HEK293 (cell line): ENCODE data around the gene NIT1.

Source experiments
- CTCF ChIA-PET: fragments of 350-600 bp; formaldehyde crosslinking; extraction: SDS; loops from one replicate; lab custom pipeline; 2021; ENCODE audit warnings: antibody characterized with exemption; lab: Yijun Ruan, JAX
- POLR2A ChIA-PET: fragments of 300-600 bp; formaldehyde crosslinking; extraction: SDS; loops from one replicate; lab custom pipeline; 2020; ENCODE audit warnings: antibody characterized with exemption, inconsistent platforms; lab: Yijun Ruan, JAX
- H3K27ac ChIP-seq: fragments of 200-500 bp; sonication (Bioruptor generic); 2 replicates; pipeline ENCODE4 v1.5.1; 2014; ENCODE audit warnings: low read depth, low read length, control low read depth, inconsistent platforms; ENCODE audit errors: extremely low read depth
- H3K36me3 ChIP-seq, 2 experiments: fragments of 200-500 bp in 1 of 2; sonication (Bioruptor generic) in 1 of 2; 1 replicate in 1 of 2; 2 replicates in 1 of 2; pipeline ENCODE4 v1.5.1; 2014 to 2017; ENCODE audit warnings: inconsistent platforms in 2 of 2, low read length in 2 of 2; ENCODE audit not compliant: control insufficient read depth in 2 of 2, insufficient read depth in 1 of 2
- H3K4me1 ChIP-seq: fragments of 200-500 bp; sonication (Bioruptor generic); 2 replicates; pipeline ENCODE4 v1.5.1; 2014; ENCODE audit warnings: mild to moderate bottlenecking, low read length, inconsistent platforms; ENCODE audit not compliant: control insufficient read depth, insufficient read depth
- H3K4me3 ChIP-seq: 2 replicates; pipeline ENCODE4 v1.5.1; 2011; ENCODE audit warnings: low read depth, mild to moderate bottlenecking, control low read depth, low read length, moderate library complexity
- H3K9me3 ChIP-seq: fragments of 200-500 bp; sonication (Bioruptor generic); 2 replicates; pipeline ENCODE4 v1.5.1; 2014; ENCODE audit warnings: low read depth, low read length, inconsistent platforms; ENCODE audit not compliant: control insufficient read depth, insufficient read depth
- BCL11A ChIP-seq: fragments of 450-650 bp; formaldehyde crosslinking; IDR thresholded peaks from 2 replicates; pipeline ENCODE4 v1.5.1; 2016; ENCODE audit warnings: low read depth, missing biosample characterization, missing genetic modification characterization
- EGR2 ChIP-seq: fragments of 450-650 bp; formaldehyde crosslinking; IDR thresholded peaks from 2 replicates; pipeline ENCODE4 v1.5.1; 2016; ENCODE audit warnings: low read depth, missing biosample characterization, missing genetic modification characterization
- KLF1 ChIP-seq: fragments of 450-650 bp; formaldehyde crosslinking; IDR thresholded peaks from 2 replicates; pipeline ENCODE4 v1.5.1; 2016; ENCODE audit warnings: missing biosample characterization, missing genetic modification characterization
- KLF10 ChIP-seq: fragments of 450-650 bp; IDR thresholded peaks from 2 replicates; pipeline ENCODE4 v1.5.1; 2018; ENCODE audit warnings: missing biosample characterization, mild to moderate bottlenecking, missing genetic modification characterization
- MYNN ChIP-seq: fragments of 450-650 bp; formaldehyde crosslinking; IDR thresholded peaks from 2 replicates; pipeline ENCODE4 v1.5.1; 2016; ENCODE audit warnings: missing biosample characterization, missing genetic modification characterization, borderline replicate concordance
- OSR2 ChIP-seq: fragments of 450-650 bp; formaldehyde crosslinking; IDR thresholded peaks from 2 replicates; pipeline ENCODE4 v1.5.1; 2016; ENCODE audit warnings: missing biosample characterization, missing genetic modification characterization
- PRDM1 ChIP-seq: fragments of 450-650 bp; formaldehyde crosslinking; IDR thresholded peaks from 2 replicates; pipeline ENCODE4; 2016; ENCODE audit warnings: missing biosample characterization, missing genetic modification characterization
- SP3 ChIP-seq: fragments of 450-650 bp; formaldehyde crosslinking; IDR thresholded peaks from 2 replicates; pipeline ENCODE4 v1.5.1; 2016; ENCODE audit warnings: missing biosample characterization, missing genetic modification characterization
- TRIM28 ChIP-seq: IDR thresholded peaks from 2 replicates; pipeline ENCODE4 v1.6.1; 2011; ENCODE audit warnings: low read length, control low read depth, borderline replicate concordance
- ZFHX2 ChIP-seq: fragments of 450-650 bp; formaldehyde crosslinking; conservative IDR thresholded peaks from 2 replicates; pipeline ENCODE4 v1.5.1; 2016; ENCODE audit warnings: missing biosample characterization, missing genetic modification characterization
- ZNF10 ChIP-seq: fragments of 450-650 bp; formaldehyde crosslinking; IDR thresholded peaks from 2 replicates; pipeline ENCODE4 v1.5.1; 2017; ENCODE audit warnings: missing biosample characterization, missing genetic modification characterization
- ZNF16 ChIP-seq: fragments of 450-650 bp; formaldehyde crosslinking; IDR thresholded peaks from 2 replicates; pipeline ENCODE4 v1.5.1; 2016; ENCODE audit warnings: low read depth, missing biosample characterization, missing genetic modification characterization
- ZNF169 ChIP-seq: fragments of 450-650 bp; formaldehyde crosslinking; IDR thresholded peaks from 2 replicates; pipeline ENCODE4 v1.5.1; 2016; ENCODE audit warnings: missing biosample characterization, missing genetic modification characterization
- ZNF184 ChIP-seq: fragments of 450-650 bp; IDR thresholded peaks from 2 replicates; pipeline ENCODE4 v1.5.1; 2018; ENCODE audit warnings: missing biosample characterization, mild to moderate bottlenecking, missing genetic modification characterization
- ZNF23 ChIP-seq: fragments of 450-650 bp; formaldehyde crosslinking; IDR thresholded peaks from 2 replicates; pipeline ENCODE4 v1.5.1; 2016; ENCODE audit warnings: missing biosample characterization, missing genetic modification characterization, borderline replicate concordance
- ZNF521 ChIP-seq: fragments of 450-650 bp; formaldehyde crosslinking; IDR thresholded peaks from 2 replicates; pipeline ENCODE4 v1.5.1; 2017; ENCODE audit warnings: missing biosample characterization, mild to moderate bottlenecking, missing genetic modification characterization
- ZNF558 ChIP-seq: fragments of 450-650 bp; formaldehyde crosslinking; IDR thresholded peaks from 2 replicates; pipeline ENCODE4 v1.5.1; 2016; ENCODE audit warnings: missing biosample characterization, missing genetic modification characterization
- ZNF560 ChIP-seq: fragments of 450-650 bp; formaldehyde crosslinking; IDR thresholded peaks from 2 replicates; pipeline ENCODE4 v1.5.1; 2017; ENCODE audit warnings: missing biosample characterization, missing genetic modification characterization, borderline replicate concordance
- ZNF600 ChIP-seq: fragments of 450-650 bp; formaldehyde crosslinking; IDR thresholded peaks from 2 replicates; pipeline ENCODE4 v1.5.1; 2016; ENCODE audit warnings: missing biosample characterization, missing genetic modification characterization
- ZNF624 ChIP-seq: fragments of 450-650 bp; formaldehyde crosslinking; IDR thresholded peaks from 2 replicates; pipeline ENCODE4 v1.5.1; 2017; ENCODE audit warnings: missing biosample characterization, missing genetic modification characterization
- ZNF664 ChIP-seq: fragments of 450-650 bp; formaldehyde crosslinking; IDR thresholded peaks from 2 replicates; pipeline ENCODE4 v1.5.1; 2016; ENCODE audit warnings: missing biosample characterization, missing genetic modification characterization
- ZNF670 ChIP-seq: fragments of 450-650 bp; formaldehyde crosslinking; IDR thresholded peaks from 2 replicates; pipeline ENCODE4 v1.5.1; 2016; ENCODE audit warnings: missing biosample characterization, missing genetic modification characterization, low read depth
- ZNF785 ChIP-seq: fragments of 450-650 bp; formaldehyde crosslinking; IDR thresholded peaks from 2 replicates; pipeline ENCODE4 v1.5.1; 2016; ENCODE audit warnings: missing biosample characterization, missing genetic modification characterization
- ZSCAN23 ChIP-seq: fragments of 450-650 bp; formaldehyde crosslinking; IDR thresholded peaks from 2 replicates; pipeline ENCODE4 v1.5.1; 2016; ENCODE audit warnings: missing biosample characterization, missing genetic modification characterization
- TF ChIP-seq, protein P1 (sequence below): fragments of 450-650 bp; formaldehyde crosslinking; optimal IDR thresholded peaks from 2 replicates; pipeline ENCODE3; 2016; ENCODE audit warnings: missing biosample characterization, mild to moderate bottlenecking, missing genetic modification characterization
- TF ChIP-seq, protein P2 (sequence below): fragments of 450-650 bp; formaldehyde crosslinking; IDR thresholded peaks from 2 replicates; pipeline ENCODE4 v1.5.1; 2016; ENCODE audit warnings: missing biosample characterization, missing genetic modification characterization
- TF ChIP-seq, protein P3 (sequence below): fragments of 450-650 bp; formaldehyde crosslinking; IDR thresholded peaks from 2 replicates; pipeline ENCODE4 v1.5.1; 2016; ENCODE audit warnings: missing biosample characterization, missing genetic modification characterization
- TF ChIP-seq, protein P4 (sequence below): fragments of 450-650 bp; formaldehyde crosslinking; IDR thresholded peaks from 2 replicates; pipeline ENCODE4 v1.5.1; 2016; ENCODE audit warnings: missing biosample characterization, missing genetic modification characterization
- TF ChIP-seq, protein P5 (sequence below): fragments of 450-650 bp; formaldehyde crosslinking; IDR thresholded peaks from 2 replicates; pipeline ENCODE4 v1.5.0; 2017; ENCODE audit warnings: missing biosample characterization, missing genetic modification characterization, borderline replicate concordance

The NIT1 gene

DNA sequence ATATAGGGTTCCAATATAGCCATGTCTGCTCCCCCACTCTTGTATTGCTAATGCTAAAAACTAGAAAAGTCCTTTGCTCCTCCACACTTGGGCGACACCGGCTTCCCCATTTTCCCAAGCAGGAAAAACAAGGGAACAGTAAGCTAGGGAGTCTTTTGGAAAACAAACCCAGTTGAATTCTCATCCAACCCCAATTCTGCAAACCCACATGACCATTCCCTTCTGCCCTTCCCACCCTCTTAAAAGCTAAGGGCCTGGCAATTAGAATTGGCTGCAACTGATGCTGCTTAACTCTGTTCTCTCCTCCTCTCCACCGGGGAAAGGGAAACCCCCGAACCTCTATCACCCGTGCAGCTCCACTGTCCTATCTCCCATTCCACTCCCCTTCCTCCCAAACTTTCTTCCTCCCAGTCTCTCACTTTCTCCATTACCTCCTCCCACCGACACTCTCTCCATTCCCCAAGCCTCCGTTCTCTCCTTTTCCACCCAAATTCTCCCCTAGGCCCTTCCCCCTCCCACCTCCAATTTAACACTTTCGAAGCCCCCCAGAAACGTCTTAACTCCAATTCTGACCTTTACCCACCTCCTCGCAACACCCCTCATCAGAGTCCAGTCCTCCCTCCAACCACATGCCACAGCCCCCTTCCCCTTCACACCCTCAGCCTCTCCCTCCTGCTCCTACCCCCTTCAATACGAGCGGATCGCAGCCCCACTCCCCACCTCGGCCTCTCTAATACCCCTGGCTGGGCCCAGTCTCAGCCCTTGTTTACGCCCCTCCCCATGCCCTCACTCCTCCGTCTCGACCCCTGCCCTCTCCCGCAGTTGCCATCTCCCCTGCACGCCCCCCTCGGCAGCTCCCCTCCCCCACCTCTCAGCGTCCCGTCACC, 13.9 kb downstream of the NIT1 start:
- POLR2A ChIA-PET = interaction anchor here (0.7 to 3.8 kb wide), 10 partner anchors 10 to 111 kb away, joined by 3 to 28 read pairs (median 10); partner anchors contain the start of genes F11R, NIT1, PFDN2 and PPOX
- H3K27ac ChIP-seq = peak overlapping the region; percentile 91
- H3K4me3 ChIP-seq = peak overlapping the region; percentile 84
- peaks cover 0 to 42% of the 10 kb centered on the region in 2 experiments; a peak in 2 of 3 replicates for H3K36me3 ChIP-seq
- 0 out of 2 replicates have a peak, but pooled peaks cover 2% of the 10 kb centered on the region for H3K4me1 ChIP-seq
- CTCF ChIA-PET = interaction anchor here (0.9 to 1.4 kb wide), 2 partner anchors 34 kb away, joined by 3 to 4 read pairs; partner anchors contain the start of gene PPOX
- no peaks in the 10 kb centered on the region for H3K9me3 ChIP-seq
- TF ChIP-seq ZNF624 = no peak
- TF ChIP-seq, protein P1, sequence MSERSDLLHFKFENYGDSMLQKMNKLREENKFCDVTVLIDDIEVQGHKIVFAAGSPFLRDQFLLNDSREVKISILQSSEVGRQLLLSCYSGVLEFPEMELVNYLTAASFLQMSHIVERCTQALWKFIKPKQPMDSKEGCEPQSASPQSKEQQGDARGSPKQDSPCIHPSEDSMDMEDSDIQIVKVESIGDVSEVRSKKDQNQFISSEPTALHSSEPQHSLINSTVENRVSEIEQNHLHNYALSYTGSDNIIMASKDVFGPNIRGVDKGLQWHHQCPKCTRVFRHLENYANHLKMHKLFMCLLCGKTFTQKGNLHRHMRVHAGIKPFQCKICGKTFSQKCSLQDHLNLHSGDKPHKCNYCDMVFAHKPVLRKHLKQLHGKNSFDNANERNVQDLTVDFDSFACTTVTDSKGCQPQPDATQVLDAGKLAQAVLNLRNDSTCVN (tag by site-specific recombination) = peak; percentile 36
- no peak; the same call in 1 of the 2 replicates for TF ChIP-seq SP3
- TF ChIP-seq, protein P2, sequence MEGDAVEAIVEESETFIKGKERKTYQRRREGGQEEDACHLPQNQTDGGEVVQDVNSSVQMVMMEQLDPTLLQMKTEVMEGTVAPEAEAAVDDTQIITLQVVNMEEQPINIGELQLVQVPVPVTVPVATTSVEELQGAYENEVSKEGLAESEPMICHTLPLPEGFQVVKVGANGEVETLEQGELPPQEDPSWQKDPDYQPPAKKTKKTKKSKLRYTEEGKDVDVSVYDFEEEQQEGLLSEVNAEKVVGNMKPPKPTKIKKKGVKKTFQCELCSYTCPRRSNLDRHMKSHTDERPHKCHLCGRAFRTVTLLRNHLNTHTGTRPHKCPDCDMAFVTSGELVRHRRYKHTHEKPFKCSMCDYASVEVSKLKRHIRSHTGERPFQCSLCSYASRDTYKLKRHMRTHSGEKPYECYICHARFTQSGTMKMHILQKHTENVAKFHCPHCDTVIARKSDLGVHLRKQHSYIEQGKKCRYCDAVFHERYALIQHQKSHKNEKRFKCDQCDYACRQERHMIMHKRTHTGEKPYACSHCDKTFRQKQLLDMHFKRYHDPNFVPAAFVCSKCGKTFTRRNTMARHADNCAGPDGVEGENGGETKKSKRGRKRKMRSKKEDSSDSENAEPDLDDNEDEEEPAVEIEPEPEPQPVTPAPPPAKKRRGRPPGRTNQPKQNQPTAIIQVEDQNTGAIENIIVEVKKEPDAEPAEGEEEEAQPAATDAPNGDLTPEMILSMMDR (tag by site-specific recombination) = no peak
- peak; percentile 100 for TF ChIP-seq PRDM1 (tag by site-specific recombination)
- no peak for TF ChIP-seq ZNF23 (tag by site-specific recombination)
- TF ChIP-seq ZNF10 (tag by site-specific recombination) = peak; percentile 41; the same call in 1 of the 2 replicates
- TF ChIP-seq MYNN (tag by site-specific recombination) = no peak
- peak; percentile 57 for TF ChIP-seq EGR2 (tag by site-specific recombination)
- 0 out of 2 replicates have a peak, but pooled peaks have one; percentile 49 for TF ChIP-seq ZSCAN23 (tag by site-specific recombination)
- no peak for TF ChIP-seq ZNF558
- TF ChIP-seq ZNF169 (tag by site-specific recombination) = 0 out of 2 replicates have a peak, but pooled peaks have one; percentile 29
- no peak for TF ChIP-seq ZNF560 (tag by site-specific recombination)
- TF ChIP-seq ZFHX2 (tag by site-specific recombination) = peak; percentile 69
- no peak for TF ChIP-seq ZNF184 (tag by site-specific recombination)
- TF ChIP-seq KLF10 (tag by site-specific recombination) = no peak
- no peak for TF ChIP-seq ZNF664 (tag by site-specific recombination)
- TF ChIP-seq, protein P3, sequence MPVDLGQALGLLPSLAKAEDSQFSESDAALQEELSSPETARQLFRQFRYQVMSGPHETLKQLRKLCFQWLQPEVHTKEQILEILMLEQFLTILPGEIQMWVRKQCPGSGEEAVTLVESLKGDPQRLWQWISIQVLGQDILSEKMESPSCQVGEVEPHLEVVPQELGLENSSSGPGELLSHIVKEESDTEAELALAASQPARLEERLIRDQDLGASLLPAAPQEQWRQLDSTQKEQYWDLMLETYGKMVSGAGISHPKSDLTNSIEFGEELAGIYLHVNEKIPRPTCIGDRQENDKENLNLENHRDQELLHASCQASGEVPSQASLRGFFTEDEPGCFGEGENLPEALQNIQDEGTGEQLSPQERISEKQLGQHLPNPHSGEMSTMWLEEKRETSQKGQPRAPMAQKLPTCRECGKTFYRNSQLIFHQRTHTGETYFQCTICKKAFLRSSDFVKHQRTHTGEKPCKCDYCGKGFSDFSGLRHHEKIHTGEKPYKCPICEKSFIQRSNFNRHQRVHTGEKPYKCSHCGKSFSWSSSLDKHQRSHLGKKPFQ (tag by site-specific recombination) = peak; percentile 69; the same call in 1 of the 2 replicates
- 0 out of 2 replicates have a peak, but pooled peaks have one; percentile 9 for TF ChIP-seq ZNF600 (tag by site-specific recombination)
- TF ChIP-seq ZNF521 (tag by site-specific recombination) = no peak
- TF ChIP-seq, protein P4, sequence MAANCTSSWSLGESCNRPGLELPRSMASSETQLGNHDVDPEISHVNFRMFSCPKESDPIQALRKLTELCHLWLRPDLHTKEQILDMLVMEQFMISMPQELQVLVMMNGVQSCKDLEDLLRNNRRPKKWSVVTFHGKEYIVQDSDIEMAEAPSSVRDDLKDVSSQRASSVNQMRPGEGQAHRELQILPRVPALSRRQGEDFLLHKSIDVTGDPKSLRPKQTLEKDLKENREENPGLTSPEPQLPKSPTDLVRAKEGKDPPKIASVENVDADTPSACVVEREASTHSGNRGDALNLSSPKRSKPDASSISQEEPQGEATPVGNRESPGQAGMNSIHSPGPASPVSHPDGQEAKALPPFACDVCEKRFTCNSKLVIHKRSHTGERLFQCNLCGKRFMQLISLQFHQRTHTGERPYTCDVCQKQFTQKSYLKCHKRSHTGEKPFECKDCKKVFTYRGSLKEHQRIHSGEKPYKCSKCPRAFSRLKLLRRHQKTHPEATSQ (tag by site-specific recombination) = 0 out of 2 replicates have a peak, but pooled peaks have one; percentile 52
- peak; percentile 5; the same call in 1 of the 2 replicates for TF ChIP-seq ZNF16 (tag by site-specific recombination)
- TF ChIP-seq OSR2 (tag by site-specific recombination) = no peak
- no peak for TF ChIP-seq KLF1
- TF ChIP-seq, protein P5, sequence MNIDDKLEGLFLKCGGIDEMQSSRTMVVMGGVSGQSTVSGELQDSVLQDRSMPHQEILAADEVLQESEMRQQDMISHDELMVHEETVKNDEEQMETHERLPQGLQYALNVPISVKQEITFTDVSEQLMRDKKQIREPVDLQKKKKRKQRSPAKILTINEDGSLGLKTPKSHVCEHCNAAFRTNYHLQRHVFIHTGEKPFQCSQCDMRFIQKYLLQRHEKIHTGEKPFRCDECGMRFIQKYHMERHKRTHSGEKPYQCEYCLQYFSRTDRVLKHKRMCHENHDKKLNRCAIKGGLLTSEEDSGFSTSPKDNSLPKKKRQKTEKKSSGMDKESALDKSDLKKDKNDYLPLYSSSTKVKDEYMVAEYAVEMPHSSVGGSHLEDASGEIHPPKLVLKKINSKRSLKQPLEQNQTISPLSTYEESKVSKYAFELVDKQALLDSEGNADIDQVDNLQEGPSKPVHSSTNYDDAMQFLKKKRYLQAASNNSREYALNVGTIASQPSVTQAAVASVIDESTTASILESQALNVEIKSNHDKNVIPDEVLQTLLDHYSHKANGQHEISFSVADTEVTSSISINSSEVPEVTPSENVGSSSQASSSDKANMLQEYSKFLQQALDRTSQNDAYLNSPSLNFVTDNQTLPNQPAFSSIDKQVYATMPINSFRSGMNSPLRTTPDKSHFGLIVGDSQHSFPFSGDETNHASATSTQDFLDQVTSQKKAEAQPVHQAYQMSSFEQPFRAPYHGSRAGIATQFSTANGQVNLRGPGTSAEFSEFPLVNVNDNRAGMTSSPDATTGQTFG (tag by site-specific recombination) = no peak
- no peak for TF ChIP-seq TRIM28
- TF ChIP-seq ZNF785 (tag by site-specific recombination) = no peak
- TF ChIP-seq ZNF670 (tag by site-specific recombination) = no peak
- TF ChIP-seq BCL11A (tag by site-specific recombination) = no peak
